Choroid plexus epithelial cell (primary cell): ENCODE data around the gene CCDC178.
A peak's percentile ranks its signal among the peaks of the same experiment; 100 is the strongest.

Experiments
- DNase-seq: peaks from one replicate; pipeline ENCODE4 v3.0.0-alpha.2; 2010; ENCODE audit warnings: low read depth
- H3K4me3 ChIP-seq: 2 replicates; pipeline ENCODE4 v1.5.1; 2011; ENCODE audit warnings: low read depth, mild to moderate bottlenecking, control low read depth, low read length, moderate library complexity
- CTCF ChIP-seq: conservative IDR thresholded peaks from 2 replicates; pipeline ENCODE4 v1.5.1; 2011; ENCODE audit warnings: low read depth, mild to moderate bottlenecking, control low read depth, inconsistent platforms, low read length, moderate library complexity

CCDC178 gene

DNA sequence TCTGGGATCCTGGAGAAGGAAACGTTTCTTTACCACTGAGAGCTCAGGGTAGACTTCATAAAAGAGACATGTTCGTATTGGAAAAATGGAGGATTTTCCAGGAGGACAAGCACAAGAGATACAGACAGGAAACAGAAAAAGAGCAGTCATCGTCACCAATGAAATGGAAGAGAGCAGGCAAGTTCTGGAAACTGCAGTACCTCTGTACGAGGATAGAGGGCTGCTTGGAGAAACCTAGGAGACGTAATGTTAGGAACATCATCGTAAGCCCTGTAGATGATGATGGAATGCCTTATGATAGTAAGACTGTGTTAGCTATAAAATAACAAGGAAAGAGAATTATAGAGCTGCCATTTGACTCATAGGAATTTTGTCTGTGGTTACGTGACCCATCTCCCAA, 546.6 kb downstream of the CCDC178 start:
- peak; percentile 21 for DNase-seq

GRCh38 chr18:32891797-32892196, 548.7 kb downstream of the CCDC178 start:
- no peak overlapping the region for H3K4me3 ChIP-seq
- peak; percentile 9 for DNase-seq
- peak; percentile 10 for TF ChIP-seq CTCF

More for the DNA sequence above, 546.6 kb downstream of the CCDC178 start:
- TF ChIP-seq CTCF = peak; percentile 50
- no peak overlapping the region for H3K4me3 ChIP-seq

DNA sequence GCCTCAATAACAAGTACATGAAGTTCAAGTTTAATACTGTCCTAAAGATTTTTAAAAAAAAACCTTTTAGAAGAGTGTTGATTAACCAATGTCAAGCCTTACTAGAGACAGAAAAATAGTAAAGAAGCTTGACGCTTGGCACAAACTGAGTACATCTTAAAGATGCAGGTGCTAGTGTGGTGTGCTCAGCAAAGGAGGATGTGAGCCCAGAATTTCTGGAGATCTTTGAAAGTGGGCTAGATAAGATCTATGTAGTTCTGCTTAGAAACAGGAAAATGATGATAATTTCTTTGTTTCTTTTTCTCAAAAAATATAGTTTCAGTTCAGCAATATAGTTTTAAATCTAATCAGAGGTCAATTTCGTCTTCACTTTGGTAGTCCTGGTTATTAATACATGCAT, 549.4 kb downstream of the CCDC178 start:
- no peak for DNase-seq
- H3K4me3 ChIP-seq = no peak overlapping the region
- TF ChIP-seq CTCF = no peak

DNA sequence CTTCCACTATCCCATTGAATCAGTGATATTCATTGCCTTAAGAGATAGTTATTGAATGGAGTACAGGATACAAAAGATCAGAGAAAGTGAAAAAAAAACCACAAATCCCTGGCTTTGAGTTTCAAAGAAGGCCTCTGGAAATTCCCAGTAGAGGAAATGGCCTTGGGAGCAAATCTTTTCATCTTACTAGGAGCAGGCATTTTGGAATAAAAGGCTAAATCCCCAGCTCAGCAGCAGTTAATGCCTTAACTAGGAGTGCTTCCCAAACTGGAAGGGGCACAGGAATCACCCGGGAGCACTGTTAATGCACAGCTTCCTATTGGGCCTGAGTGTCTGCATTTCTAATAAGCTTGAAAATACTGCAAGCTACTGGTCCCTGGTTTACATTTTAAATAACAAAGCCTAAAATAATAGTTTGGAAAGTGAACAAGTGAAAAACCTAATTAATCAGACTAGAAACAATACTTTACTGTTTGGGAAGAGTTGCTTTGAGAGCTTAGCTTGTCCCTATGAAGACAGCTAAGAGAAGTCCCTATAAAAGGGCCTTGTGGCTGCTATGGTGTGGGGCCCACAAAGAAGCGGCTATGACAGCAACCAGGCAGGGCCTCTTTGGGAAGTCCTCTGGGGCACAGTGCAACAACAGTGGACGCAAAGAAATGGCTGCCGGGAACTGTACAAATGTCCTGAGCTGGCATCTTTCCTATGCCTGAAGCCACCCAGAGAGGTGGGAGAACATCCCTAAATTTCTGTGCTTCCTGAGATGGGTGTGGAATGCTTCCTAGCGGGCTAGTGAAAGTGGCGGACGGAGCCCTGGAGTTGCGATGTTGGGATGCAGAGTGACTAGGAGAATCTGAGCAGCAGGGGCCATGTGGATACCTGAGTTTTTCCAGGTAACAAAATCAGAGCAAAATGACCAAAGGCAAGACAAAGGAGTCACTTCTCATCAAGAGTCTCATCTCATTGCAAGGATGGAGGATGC, 550.6 kb downstream of the CCDC178 start:
- TF ChIP-seq CTCF = no peak
- no peak overlapping the region for H3K4me3 ChIP-seq
- DNase-seq = no peak

GRCh38 chr18:32888306-32888705, 552.2 kb downstream of the CCDC178 start:
- H3K4me3 ChIP-seq = no peak overlapping the region
- no peak for DNase-seq
- TF ChIP-seq CTCF = no peak
